HG02884 (cell line): ENCODE data around the gene PTX4.
"Not testable (repeated sequence)": the region's sequence is repeated elsewhere in the genome, so short reads cannot be mapped to it uniquely, and the experiment has no call there.

ENCODE experiments used
- ATAC-seq: cut with Tn5 transposase; IDR thresholded peaks from one replicate; pipeline ENCODE4 v1.9.1; 2021; ENCODE audit warnings: mild to moderate bottlenecking, moderate library complexity; ENCODE audit not compliant: unreplicated experiment

PTX4 gene

DNA sequence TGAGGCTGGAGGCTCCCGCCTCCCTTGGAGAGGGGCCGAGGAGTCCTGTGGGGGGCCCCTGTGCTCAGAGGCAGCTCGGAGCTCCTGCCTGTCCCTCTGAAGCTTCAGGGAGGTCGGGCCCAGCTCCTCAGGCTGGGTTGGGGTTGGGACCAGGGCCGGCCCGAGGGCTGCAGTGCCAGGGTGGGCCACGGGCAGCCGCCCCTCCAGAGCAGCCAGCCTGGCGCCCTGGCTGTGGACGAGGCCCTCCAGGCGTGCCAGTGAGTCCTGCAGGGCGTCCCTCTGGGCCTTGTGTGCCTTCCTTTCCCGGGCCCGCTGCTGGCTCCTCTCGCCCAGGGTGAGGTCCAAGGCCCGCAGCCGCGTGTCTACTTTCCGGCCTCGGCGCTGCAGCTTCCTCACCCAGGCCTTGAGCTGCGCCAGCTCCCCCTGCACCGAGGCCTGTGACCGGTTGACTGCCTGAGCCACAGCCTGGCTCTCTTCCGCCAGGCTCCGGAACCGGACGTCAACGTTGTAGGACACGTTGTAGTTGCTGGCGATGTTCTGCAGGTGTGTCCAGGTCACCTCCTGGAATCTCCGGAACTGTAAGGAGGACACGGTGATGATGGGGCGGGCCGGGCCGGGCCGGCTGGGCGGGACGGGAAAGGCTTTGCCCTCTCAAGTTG lies 1.2 kb downstream of the PTX4 start:
- ATAC-seq: no peak

DNA sequence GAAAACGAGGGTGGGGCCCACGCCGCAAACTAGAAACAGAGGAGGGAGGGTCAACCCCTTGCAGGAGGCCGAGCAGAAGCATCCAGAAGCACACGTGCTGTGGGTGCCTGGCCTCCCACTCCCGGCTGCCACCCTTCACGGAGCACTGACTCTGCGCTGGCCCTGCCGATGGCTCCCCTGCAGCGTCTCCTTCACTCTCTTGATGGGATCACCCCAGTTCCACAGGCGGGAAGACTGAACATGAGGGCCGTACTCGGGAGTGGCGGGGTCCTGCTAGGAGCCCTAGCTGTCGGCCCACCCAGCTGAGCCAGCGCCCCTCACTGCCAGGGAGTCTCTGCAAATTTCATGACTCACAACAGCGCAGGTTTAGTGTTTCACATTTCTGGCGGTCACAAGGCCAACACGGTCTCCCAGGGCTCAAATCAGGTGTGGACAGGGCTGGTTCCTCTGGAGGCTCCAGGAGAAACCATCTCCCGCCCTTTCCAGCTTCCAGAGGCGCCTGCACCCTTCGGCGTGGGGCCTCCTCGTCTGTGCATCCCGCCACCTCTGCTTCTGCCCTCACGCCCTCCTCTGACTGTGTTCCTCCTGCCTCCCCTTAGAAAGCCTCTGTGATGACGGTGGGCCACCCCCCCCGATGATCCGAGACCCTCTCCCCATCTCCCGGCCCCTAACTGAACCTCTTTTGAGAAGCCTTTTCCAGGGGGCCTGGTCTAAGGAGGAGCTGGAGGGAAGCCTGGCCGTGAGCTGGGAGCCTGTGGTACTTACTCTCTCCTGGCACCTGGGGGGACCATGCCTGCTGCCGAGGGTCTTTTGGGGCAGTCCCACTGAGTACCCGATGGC lies 2.0 kb downstream of the PTX4 start:
- ATAC-seq: no peak

DNA sequence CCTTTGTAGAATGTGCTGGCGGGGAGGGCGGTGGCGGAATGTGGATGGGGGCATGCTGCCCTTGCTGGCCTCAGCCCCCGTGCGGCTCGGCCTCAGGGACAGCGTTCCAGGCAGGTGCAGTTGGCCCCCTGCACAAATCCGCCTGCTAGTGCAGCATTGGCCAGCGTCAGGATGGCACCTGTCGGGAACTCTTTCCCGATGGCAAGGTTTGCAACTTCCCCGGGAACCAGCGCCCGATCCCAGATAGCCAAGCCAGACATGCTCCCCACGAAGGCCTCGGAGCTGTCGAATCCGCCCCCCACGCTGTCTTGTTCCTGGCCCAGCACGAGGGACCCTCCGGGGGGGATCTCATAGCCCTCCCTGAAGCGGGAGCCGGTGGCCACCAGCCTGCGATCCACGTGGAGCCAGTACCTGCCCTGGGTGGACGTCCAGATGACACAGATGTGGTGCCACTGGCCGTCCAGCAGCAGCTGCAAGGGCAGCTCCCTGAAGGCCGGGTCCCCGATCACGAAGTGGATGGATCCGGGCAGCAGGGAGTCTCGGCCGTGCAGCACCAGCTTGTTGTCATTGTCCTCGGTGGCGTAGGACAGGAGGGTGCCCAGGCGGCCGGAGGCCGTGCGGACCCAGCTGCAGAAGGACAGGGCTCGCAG lies 2.8 kb downstream of the PTX4 start:
- no peak for ATAC-seq

DNA sequence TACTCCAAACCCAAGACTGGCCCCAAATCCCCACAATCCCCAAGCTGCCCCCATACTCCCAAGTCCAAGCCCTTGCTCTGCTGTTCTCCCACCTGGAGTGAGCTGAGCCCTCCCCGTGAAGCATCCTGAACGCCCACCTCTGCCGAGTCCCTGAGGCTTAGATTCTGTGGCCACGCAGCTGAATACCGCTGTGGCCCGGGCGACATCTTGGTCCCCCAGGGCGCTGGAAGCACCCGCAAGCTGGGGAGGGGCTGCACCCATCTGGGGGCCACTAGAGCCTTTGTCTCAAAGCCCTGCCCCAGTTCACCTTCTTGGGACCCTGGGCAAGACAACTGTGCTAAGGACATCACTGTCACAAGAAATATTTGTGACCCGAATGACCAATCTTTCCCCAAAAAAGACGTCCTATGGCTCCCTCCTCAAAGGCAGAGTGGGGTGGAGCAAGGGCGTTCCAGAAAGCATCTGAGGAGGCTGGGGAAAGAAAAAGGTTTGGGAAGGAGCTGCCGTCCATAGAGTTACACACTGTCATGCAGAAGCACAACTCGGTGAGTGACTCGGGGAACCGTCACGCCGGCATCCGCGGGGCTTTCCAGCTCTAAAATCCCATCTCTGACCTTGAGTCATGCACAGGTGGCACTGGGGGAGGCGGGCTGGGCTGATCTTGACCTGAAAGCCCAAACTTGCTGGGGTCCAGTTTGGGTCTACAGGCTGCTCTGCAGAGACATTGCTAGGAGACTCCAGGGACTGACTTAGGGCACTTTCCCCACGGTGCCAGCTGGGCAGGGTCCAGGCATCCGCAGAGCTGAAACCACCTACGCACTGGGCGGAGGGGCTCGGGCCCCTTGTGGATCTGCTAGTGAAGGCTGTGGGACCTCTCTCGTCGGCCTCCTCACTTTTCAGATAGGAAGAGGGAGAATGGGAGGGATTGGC lies 6.6 kb downstream of the PTX4 start:
- no peak for ATAC-seq

DNA sequence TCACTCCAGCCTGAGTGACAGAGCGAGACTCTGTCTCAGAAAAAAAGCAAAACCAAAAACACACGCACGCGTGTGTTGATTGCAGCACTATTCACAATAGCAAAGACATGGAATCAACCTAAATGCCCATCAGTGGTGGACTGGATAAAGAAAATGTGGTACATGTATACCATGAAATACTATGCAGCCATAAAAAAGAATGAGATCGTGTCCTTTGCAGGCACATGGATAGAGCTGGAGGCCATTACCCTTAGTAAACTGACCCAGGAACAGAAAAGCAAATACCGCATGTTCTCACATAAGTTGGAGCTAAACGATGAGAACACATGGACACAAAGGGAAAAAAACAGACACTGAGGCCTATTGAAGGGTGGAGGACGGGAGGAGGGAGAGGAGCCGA lies 9.8 kb downstream of the PTX4 start:
- ATAC-seq: not testable (repeated sequence)

DNA sequence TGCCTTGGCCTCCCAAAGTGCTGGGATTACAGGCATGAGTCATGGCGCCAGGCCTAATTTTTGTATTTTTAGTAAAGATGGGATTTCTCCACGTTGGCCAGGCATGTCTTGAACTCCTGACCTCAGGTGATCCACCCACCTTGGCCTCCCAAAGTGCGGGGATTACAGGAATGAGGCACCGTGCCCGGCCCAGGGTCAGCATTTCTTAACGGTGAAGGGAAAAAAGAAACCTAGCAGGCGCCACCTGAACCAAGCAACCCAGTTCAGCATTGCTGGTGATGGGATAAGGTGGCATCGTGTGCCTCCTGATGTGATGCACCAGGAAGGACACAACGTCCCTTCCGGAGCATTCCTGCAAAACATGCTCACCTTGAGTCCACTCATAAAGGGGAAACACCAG lies 11.7 kb downstream of the PTX4 start:
- no peak for ATAC-seq

DNA sequence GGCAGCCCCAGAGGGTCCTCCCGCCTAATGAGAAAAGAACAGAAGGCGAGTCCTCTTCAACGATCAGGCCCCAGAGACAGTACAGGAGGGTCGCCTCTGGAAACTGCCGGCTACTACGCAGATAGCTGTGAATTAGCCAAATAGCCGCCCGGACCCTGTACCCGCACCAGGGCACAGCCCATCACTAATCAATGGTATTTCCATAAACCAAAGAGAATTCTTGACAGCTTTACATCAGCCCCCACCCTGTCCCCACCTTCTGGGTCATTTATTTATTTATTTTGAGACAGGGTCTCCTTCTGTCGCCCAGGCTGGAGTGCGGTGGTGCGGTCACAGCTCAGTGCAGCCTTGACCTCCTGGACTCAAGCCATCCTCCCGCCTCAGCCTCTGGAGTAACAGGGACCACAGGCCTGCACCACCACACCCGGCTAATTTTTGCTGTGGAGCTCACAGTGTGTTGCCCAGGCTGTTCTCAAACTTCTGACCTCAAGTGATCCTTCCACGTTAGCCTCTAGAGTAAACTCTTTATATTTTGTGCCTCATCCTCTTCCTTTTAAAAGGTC lies 13.1 kb downstream of the PTX4 start:
- no peak for ATAC-seq

DNA sequence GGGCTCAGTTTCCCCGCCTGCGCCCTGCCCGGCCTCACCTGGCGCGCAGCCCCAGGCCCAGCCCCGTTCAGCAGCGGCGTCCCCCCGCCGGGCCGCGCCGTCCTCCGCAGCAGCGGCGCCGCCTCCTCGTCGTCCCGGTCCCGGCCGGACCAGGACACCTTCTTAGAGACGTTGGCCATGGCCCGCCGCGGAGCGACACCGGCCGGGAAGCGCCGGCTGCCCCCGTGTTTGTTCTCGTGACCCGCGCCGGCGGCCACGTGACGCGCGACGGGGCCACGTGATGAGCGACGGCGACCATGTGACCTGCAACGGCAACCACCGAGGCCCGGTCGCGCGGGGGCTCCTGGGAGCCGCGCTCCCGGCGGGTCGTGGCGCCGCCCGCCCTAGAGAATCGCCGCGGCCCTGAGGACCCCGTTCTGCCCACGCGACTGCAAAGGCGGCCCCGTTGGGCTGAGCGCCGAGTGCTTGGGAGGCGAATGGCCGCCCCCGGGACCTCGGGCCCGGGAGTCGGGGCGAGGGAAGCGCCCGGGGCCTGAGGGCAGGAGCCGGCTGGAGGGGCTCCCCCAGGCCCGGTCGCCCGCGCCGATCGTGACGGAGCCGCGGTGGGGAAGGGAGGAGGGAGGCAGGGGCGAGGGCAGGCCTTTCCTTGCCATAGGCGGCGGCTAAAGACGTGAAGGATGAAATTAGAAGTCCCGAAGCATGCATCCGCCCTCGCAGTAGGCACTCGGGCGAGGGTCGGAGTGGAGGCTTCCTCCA lies 13.8 kb downstream of the PTX4 start, which contains the start of gene CLCN7:
Gene CLCN7, minus strand, starts transcription at position 233 of the 756 bp plus-strand sequence. Its CDS starts 54 bp downstream, at position 179.
- peak; percentile 75 for ATAC-seq

DNA sequence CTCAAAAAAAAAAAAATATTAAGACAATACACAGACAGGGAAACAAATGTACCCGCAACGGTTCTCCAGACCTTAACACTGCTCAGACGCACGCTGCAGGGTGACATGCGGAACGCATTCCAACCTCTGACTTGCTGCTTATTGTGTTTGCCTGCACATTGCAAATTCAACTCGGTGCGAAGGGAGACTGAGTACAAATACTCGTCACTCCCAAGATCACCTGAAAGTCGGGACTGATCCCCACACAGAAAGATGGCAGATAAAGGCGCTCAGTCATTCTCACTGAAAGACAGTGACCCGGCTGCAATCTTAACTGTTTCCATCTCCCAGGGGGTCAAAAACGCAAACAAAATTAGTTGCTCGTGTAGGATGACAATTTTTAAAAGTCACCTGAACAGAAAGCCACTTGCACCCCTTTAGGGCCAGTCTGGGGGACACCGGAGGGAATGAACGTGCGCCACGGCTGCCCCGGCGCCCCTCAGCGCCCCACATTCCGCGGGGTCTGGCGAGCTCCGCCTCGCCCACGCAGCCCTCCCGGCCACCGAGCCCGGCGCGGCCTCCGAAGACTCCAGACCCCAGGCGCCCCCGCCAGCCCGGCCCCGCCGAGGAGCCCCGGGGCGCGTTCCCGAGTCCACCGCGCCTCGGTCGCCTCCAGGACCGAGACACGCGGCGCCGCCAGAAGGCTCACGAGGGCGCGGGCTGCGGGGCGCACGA lies 14.5 kb downstream of the PTX4 start:
- no peak for ATAC-seq

DNA sequence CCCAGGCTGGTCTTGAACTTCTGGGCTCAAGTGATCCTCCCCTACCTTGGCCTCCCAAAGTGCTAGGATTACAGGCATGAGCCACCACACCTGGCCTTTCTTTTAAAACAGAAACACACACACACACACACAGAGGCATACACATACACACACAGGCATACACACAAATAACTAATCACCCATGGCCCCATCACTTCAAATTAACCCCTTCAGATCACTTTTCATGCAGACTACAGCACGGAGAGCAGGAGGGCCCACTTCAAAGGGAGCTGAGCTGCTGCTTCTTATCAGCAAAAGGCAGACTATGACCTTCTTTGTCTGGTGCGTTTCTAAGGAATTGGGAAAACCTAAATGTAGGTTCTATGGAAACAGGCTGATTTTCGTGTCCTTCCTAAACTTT lies 15.8 kb downstream of the PTX4 start:
- no peak for ATAC-seq

DNA sequence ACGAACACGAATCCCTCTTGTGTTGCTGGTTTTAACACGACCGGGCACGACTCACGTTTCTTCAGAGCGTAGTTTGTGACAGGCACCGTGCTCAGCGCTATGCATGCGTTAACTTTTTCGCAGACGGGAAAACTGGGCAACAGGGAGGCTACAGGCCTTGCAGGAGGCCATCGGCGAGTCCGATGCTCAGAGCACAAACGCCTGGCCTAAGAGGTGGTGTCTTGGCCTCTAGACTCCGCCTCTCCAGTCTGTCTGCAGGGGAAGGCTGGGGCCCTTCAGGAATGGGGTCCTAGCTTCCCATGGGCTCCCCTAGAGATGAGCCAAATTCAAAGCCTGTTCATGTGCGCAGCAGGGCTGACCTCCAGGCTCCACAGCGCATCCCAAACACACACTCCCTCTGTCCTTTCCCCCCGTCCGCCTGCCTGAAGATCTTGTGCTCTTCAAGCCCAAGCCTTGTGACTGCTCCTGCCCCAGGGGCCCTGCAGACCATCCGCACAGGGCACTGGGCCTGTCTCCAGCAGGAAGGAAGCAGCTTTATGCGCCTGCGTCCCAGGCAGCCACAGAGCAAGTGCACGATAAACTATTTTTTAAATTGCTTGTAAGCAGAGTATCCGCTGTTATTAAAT lies 17.1 kb downstream of the PTX4 start:
- no peak for ATAC-seq

DNA sequence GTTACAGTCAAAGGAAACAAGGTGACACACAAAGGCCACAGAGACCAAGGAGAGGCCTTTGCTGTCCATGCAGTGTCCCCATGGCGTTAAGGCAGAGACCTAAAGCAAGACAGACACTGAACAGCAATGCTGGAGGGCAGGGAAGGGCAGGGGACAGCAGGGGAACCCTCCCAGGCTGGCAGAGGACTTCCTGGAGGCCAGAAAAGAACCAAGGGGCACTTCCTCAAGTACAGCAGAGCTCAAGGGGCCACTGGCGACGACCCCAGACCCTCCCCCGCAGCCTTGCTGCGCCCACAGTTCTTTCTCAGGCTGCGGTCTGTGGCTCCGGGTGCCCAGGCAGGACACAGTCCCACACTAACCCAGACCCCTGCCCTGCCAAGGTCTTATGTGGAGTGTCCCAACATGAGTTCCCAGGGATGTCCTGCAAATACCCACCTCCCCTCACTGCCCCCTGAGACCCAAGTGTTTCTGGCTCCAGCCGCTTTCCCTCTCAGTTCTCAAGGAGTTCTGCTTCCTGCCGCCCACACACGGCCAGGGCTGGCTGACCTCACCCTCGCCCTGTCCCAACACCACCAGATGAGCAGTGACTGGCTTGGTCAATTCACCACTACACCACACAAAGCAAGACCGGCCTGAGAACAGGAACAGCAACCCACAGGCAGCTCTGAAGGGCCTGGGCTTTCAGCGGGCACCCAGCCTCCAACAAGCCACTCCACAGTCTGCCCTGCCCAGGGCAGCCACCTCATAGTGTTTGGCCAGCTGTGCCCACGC lies 18.1 kb downstream of the PTX4 start:
- no peak for ATAC-seq

DNA sequence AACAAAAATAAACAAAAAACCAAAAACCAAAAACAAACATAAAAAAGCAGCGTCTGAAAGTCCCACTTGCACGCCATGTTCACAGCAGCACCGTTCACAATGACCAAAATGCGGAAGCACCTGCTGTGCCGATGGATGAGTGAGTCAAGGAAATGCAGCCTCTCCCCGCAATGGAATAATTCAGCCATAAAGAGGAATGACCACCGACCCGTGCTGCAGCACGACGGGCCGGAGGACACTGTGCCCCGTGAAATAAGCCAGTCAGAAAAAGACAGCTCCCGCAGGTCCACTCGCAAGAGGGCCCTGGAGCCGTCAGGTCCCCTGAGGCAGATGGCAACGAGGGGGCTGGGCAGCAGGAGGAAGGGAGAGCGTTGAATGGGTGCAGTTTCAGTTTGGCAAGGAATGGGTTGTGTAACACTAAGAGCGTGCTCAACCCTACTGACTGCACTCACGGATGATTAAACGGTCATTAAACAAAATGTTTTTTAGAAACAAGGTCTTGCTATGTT lies 19.0 kb downstream of the PTX4 start:
- ATAC-seq: no peak

DNA sequence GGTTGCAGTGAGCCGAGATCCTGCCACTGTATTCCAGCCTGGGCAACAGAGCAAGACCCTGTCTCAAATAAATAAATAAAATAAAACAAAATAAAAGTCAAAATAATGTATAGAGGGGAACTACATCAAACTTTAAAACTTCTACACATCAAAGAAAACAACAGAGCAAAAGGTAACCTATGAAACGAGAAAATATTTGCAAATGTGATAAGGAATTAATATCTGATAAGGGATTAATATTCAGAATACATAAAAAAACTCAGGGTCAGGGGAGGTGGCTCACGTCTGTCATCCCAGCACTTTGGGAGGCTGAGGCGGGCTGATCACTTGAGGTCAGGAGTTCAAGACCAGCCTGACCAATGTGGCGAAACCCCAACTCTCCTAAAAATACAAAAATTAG lies 19.6 kb downstream of the PTX4 start:
- not testable (repeated sequence) for ATAC-seq

DNA sequence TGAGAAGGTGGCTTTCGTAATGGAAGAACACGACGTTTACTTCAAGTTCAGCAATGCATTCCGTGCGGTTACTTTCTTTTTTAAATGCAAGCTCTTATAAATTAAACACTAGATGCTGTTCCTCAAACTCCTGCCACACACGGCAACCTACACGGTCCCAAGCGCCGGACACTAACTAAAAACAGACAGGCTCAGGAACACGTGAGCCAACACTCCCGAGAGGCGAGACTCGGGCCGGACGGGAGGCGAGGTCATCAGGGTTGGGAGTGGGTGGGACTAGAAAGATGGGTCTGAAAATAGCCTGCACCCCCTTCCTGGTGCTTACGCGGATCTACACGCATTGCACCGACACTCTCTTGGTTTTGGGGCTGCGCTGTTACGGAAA lies 20.3 kb downstream of the PTX4 start:
- no peak for ATAC-seq

DNA sequence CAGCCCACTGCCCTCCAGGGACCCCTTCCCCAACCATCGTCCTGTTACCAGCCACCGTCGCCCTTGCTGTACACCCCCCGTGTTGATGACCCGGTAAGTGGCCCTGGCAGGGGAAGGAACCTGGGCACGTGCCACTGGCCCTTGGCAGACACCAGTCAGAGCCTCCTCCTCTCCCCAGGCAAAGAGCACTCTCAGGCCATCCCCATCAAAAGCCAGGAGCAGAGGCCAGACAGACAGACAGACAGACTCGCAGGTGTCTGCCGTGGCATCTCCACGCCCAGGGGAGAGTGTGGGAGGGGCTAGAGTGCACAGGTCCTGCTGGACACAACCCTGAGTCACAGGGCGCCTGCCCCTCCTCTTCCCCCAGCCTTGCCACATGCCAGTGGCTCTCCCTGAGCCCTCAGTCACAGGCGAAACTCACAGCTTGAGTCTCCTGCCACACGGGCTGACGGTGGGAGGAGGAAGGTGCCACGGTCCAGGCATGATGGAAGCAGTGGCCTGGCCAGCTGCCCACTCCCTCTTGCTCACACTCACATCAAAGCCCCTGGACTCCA lies 21.7 kb downstream of the PTX4 start:
- ATAC-seq: no peak

DNA sequence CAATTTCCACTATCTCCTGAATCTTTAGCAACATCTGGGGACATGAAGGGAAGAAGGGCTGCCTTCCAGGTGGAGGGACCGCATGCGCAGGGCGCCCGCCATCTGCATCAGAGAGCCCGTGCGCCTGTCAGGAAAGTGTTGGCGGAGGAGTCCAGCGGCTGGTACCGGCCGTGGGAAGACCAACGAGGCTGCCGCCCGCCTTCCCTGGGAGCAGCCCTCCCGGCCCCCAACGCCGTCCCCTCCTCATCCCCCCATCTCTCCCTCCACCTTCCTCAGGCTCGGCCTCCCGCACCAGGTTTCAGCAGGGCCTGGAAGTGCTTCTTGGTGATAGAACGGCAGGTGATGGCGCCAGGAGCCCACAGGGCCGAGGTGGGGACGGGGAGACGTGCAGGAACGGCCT lies 22.7 kb downstream of the PTX4 start:
- ATAC-seq: no peak

DNA sequence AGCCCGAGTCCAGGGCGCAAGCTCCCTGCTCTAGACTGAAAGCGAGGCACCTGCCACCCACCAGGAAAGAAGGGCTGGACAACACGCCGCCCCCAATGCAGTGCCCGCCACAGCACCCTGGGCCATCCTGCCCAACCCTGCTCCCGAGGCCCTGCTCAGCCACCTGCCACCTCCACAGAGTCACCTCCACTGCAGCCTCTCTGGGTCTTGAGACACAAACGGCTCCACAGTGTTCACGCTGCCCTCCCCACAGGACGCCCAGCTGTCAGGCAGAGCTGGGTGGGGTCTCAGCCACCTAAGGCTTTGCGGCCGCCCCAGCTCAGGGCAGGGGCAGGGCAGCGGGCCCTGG lies 23.2 kb downstream of the PTX4 start:
- ATAC-seq: no peak
